A549 (cell line): Measurements from ENCODE around the gene AUTS2. TPM values are rescaled to one million over a fixed set of nuclear protein-coding genes. Genes with fewer than 3 reads are reported as not detected.

ENCODE experiments used
- ATAC-seq, 2 experiments: fragments of 200-7000 bp in 1 of 2; fragments of >200 bp in 1 of 2; cut with Nextera tagmentation in 1 of 2; cut with Tn5 transposase in 1 of 2; 3 replicates each; pipeline versions ENCODE4 v1.8.0 to v1.9.1; 2018 to 2020; ENCODE audit warnings: mild to moderate bottlenecking in 1 of 2, moderate library complexity in 1 of 2
- CTCF ChIA-PET: fragments of 300-600 bp; sonication (Branson Sonifier 250); formaldehyde crosslinking; extraction: SDS; loops from one replicate; lab custom pipeline; 2021; ENCODE audit warnings: antibody characterized with exemption, inconsistent platforms; lab: Yijun Ruan, JAX
- POLR2A ChIA-PET: fragments of 350-600 bp; formaldehyde crosslinking; extraction: SDS; loops from one replicate; lab custom pipeline; 2021; ENCODE audit warnings: antibody characterized with exemption, inconsistent platforms; lab: Yijun Ruan, JAX
- DNase-seq, 2 experiments: peaks; one replicate each; pipeline versions ENCODE4 v3.0.0 to v3.0.0-alpha.2; 2011 to 2016; ENCODE audit warnings: low read depth in 1 of 2, low spot score in 1 of 2
- FAIRE-seq: peaks from 2 replicates; lab custom pipeline; 2011; peaks lifted over from hg19 to GRCh38; lab: Jason Lieb, UNC
- H3K27ac ChIP-seq, 2 experiments: fragments of >200 bp; sonication (Bioruptor Twin); formaldehyde crosslinking; 3 replicates each; pipeline ENCODE4 v1.5.1; 2016 to 2017
- H3K4me1 ChIP-seq: fragments of >200 bp; sonication (Bioruptor Twin); formaldehyde crosslinking; 3 replicates; pipeline ENCODE4 v1.6.1; 2016
- H3K4me2 ChIP-seq: fragments of >200 bp; sonication (Bioruptor Twin); formaldehyde crosslinking; 3 replicates; pipeline ENCODE4 v1.6.1; 2016
- H3K4me3 ChIP-seq: fragments of >200 bp; sonication (Bioruptor Twin); formaldehyde crosslinking; 3 replicates; pipeline ENCODE4 v1.5.1; 2016
- H3K9me3 ChIP-seq: fragments of >200 bp; sonication (Bioruptor Twin); formaldehyde crosslinking; 3 replicates; pipeline ENCODE4 v1.6.1; 2016
- BCL3 ChIP-seq: fragments of >200 bp; sonication (Bioruptor Twin); formaldehyde crosslinking; IDR thresholded peaks from 3 replicates; pipeline ENCODE4 v1.6.1; 2016
- BHLHE40 ChIP-seq: IDR thresholded peaks from 2 replicates; pipeline ENCODE4 v1.6.1; 2012; ENCODE audit warnings: low read depth, low read length, inconsistent platforms
- E2F6 ChIP-seq: IDR thresholded peaks from 2 replicates; pipeline ENCODE4 v1.6.1; 2012; ENCODE audit warnings: low read depth, borderline replicate concordance
- ELK1 ChIP-seq: fragments of 150-350 bp; IDR thresholded peaks from 2 replicates; pipeline ENCODE4 v1.6.1; 2014; ENCODE audit warnings: low read depth, mild to moderate bottlenecking, low read length
- ESRRA ChIP-seq: fragments of 150-350 bp; IDR thresholded peaks from 2 replicates; pipeline ENCODE4 v1.6.1; 2014; ENCODE audit warnings: mild to moderate bottlenecking, low read length, borderline replicate concordance
- GATA3 ChIP-seq: IDR thresholded peaks from 2 replicates; pipeline ENCODE4 v1.6.1; 2012; ENCODE audit warnings: borderline replicate concordance
- HMGXB4 ChIP-seq: fragments of 250-450 bp; sonication (Bioruptor Pico); IDR thresholded peaks from 2 replicates; pipeline ENCODE4 v1.5.0; 2021; ENCODE audit warnings: mild to moderate bottlenecking, moderate library complexity, borderline replicate concordance
- KDM1A ChIP-seq: fragments of 200-600 bp; sonication (generic); IDR thresholded peaks from 2 replicates; pipeline ENCODE4 v1.6.1; 2016; ENCODE audit warnings: low read depth, mild to moderate bottlenecking
- NPAS2 ChIP-seq: fragments of 250-450 bp; sonication (Bioruptor Pico); IDR thresholded peaks from 2 replicates; pipeline ENCODE4 v1.8.0; 2022; ENCODE audit warnings: mild to moderate bottlenecking, moderate library complexity, borderline replicate concordance
- NR3C1 ChIP-seq: fragments of >200 bp; sonication (Bioruptor Twin); formaldehyde crosslinking; IDR thresholded peaks from 3 replicates; pipeline ENCODE4 v1.6.1; 2017
- POLR2AphosphoS2 ChIP-seq: conservative IDR thresholded peaks from 2 replicates; pipeline ENCODE4 v1.6.1; 2012; ENCODE audit warnings: low read length, improper control_type of control experiment, inconsistent platforms
- RAD21 ChIP-seq, 2 experiments: fragments of >200 bp in 1 of 2; sonication (Bioruptor Twin) in 1 of 2; formaldehyde crosslinking in 1 of 2; IDR thresholded peaks in 1 of 2; conservative IDR thresholded peaks in 1 of 2; 2 replicates in 1 of 2; 3 replicates in 1 of 2; pipeline ENCODE4 v1.6.1; 2012 to 2018; ENCODE audit warnings: inconsistent platforms in 1 of 2
- RCOR1 ChIP-seq: fragments of 150-350 bp; IDR thresholded peaks from 2 replicates; pipeline ENCODE4 v1.6.1; 2014; ENCODE audit warnings: antibody characterized with exemption, low read length, low read depth
- RFX5 ChIP-seq: fragments of 450-650 bp; IDR thresholded peaks from 2 replicates; pipeline ENCODE4 v1.7.1; 2014; ENCODE audit warnings: antibody characterized with exemption, mild to moderate bottlenecking, moderate library complexity
- SMC3 ChIP-seq: fragments of >200 bp; sonication (Bioruptor Twin); formaldehyde crosslinking; IDR thresholded peaks from 3 replicates; pipeline ENCODE4 v1.6.1; 2018; ENCODE audit warnings: inconsistent platforms
- SREBF2 ChIP-seq: fragments of 450-650 bp; IDR thresholded peaks from 2 replicates; pipeline ENCODE4 v1.6.1; 2014; ENCODE audit warnings: mild to moderate bottlenecking, moderate library complexity
- TP53 ChIP-seq: fragments of 250-450 bp; sonication (Bioruptor Pico); IDR thresholded peaks from 2 replicates; pipeline ENCODE4 v1.5.0; 2021; ENCODE audit warnings: mild to moderate bottlenecking, moderate library complexity
- WGBS: methylation state at CpG from one replicate; pipeline ENCODE4 v1.1.6; 2017; ENCODE audit errors: missing lambda C conversion rate; 5-methylcytosine and 5-hydroxymethylcytosine counted together
- polyA plus RNA-seq, 4 experiments: library from polyadenylated mRNA; depleted of rRNA in 3 of 4; stranded (reverse); fragments of >200 nt; fragmentation: RNase III in 1 of 4; extraction: RNeasy Plus Mini Kit Qiagen cat#74134 plus additional on column Dnase treatment in 1 of 4; gene quantifications; 2 replicates in 3 of 4; 3 replicates in 1 of 4; pipeline ENCODE4 v1.2.3, GENCODE V29; 2011 to 2017
- TF ChIP-seq, protein P1 (sequence below): fragments of >200 bp; sonication (Bioruptor Twin); formaldehyde crosslinking; IDR thresholded peaks from 2 replicates; pipeline ENCODE4 v1.6.1; 2016
- TF ChIP-seq, protein P2 (sequence below): fragments of 450-650 bp; IDR thresholded peaks from 2 replicates; pipeline ENCODE4 v1.6.1; 2014; ENCODE audit warnings: antibody characterized with exemption

Gene AUTS2
- polyA plus RNA-seq, 2 of the 4 experiments (the other 2 are of a cell fraction) = 1.6 to 3.6 TPM

DNA sequence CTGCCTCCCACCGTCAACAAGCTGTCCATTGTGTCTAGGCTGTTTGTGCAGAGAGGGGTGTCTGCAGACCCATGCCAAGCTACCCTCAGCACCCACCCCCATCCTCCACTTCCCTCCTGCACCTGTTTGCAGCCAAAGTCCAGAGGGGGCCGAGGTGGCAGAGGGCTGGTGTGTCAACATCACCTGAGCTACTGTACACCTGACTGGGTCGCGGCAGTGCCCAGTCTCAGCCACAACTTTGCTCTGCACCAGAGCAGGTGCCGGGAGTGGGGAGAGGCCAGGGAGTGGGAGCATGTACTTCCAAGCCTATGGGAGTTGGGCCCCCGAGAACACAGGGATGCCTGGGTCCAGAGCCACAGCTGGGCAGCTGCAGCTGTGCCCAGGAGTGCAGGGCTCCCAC lies 93.1 kb downstream of the AUTS2 start:
- FAIRE-seq (no peak), ATAC-seq (no peak), DNase-seq (no peak)
- POLR2A ChIA-PET = no interaction called here
- Histone ChIP-seq H3K4me1 (no peaks in the 10 kb centered on the region), H3K27ac (no peak overlapping the region), H3K4me3 (no peak overlapping the region), H3K4me2 (no peak overlapping the region), H3K9me3 (no peaks in the 10 kb centered on the region)
- 100% methylated on average over 1 of the region's 6 CpGs for WGBS
- TF ChIP-seq BCL3 = no peak
- TF ChIP-seq GATA3 = no peak
- no peak for TF ChIP-seq RFX5
- no peak for TF ChIP-seq NR3C1
- no peak for TF ChIP-seq ESRRA
- TF ChIP-seq HMGXB4 = no peak
- no peak for TF ChIP-seq NPAS2
- TF ChIP-seq, protein P1, sequence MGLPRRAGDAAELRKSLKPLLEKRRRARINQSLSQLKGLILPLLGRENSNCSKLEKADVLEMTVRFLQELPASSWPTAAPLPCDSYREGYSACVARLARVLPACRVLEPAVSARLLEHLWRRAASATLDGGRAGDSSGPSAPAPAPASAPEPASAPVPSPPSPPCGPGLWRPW = no peak
- TF ChIP-seq ELK1 = no peak
- TF ChIP-seq BHLHE40 = no peak
- CTCF ChIA-PET = no interaction called here

- WGBS = 26% methylated on average over 3 of the region's 4 CpGs
- ChIA-PET CTCF (no interaction called here), POLR2A (no interaction called here)
- H3K9me3 ChIP-seq = no peaks in the 10 kb centered on the region
- DNase-seq (no peak), ATAC-seq (no peak), FAIRE-seq (no peak)
- TF ChIP-seq BHLHE40 (no peak), SMC3 (no peak), HMGXB4 (no peak), NR3C1 (no peak), KDM1A (no peak), TP53 (CRISPR knock-in tag) (no peak), NPAS2 (no peak), POLR2AphosphoS2 (no peak), BCL3 (no peak), SREBF2 (no peak), RAD21 (conservative IDR thresholded peaks at IDR 0.05 in 1 of 2, IDR thresholded peaks at IDR 0.05 in 1 of 2) (no peak), E2F6 (no peak), RCOR1 (no peak)
- TF ChIP-seq, protein P2, sequence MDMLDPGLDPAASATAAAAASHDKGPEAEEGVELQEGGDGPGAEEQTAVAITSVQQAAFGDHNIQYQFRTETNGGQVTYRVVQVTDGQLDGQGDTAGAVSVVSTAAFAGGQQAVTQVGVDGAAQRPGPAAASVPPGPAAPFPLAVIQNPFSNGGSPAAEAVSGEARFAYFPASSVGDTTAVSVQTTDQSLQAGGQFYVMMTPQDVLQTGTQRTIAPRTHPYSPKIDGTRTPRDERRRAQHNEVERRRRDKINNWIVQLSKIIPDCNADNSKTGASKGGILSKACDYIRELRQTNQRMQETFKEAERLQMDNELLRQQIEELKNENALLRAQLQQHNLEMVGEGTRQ = no peak
- H3K4me1 ChIP-seq = no peaks in the 10 kb centered on the region
- no peak overlapping the region for H3K4me2 ChIP-seq
- H3K27ac ChIP-seq = no peak overlapping the region
- no peak overlapping the region for H3K4me3 ChIP-seq
Measured at GRCh38 chr7:69691734-69692133, 93.5 kb downstream of the AUTS2 start.
